Testis (tissue), 3 donors: Measurements from ENCODE around the gene EFNB2. TPM values are rescaled to one million over a fixed set of nuclear protein-coding genes. Genes with fewer than 3 reads are reported as not detected.

Source experiments
- DNase-seq: peaks from one replicate; pipeline ENCODE4 v3.0.0-alpha.2; 2019
- H3K27ac ChIP-seq, 2 donors: fragments of 200-600 bp; sonication (generic); one replicate each; pipeline ENCODE4 v1.5.1; 2019
- H3K27me3 ChIP-seq: fragments of 200-600 bp; sonication (generic); one replicate; pipeline ENCODE4 v1.5.1; 2019
- H3K36me3 ChIP-seq: fragments of 200-600 bp; sonication (generic); one replicate; pipeline ENCODE4 v1.5.1; 2017; ENCODE audit warnings: low read depth; ENCODE audit errors: missing control alignments
- H3K4me1 ChIP-seq: fragments of 200-600 bp; sonication (generic); one replicate; pipeline ENCODE4 v1.5.1; 2019
- H3K4me3 ChIP-seq, 2 donors: fragments of 200-600 bp; sonication (generic); one replicate each; pipeline ENCODE4 v1.5.1; 2017 to 2019
- H3K9me3 ChIP-seq: fragments of 200-600 bp; sonication (generic); one replicate; pipeline ENCODE4 v1.5.1; 2017
- CTCF ChIP-seq, 3 experiments: fragments of 450-650 bp in 2 of 3; fragments of 200-600 bp in 1 of 3; sonication (generic) in 1 of 3; IDR thresholded peaks; one replicate each; pipeline ENCODE4 v1.5.1; 2016 to 2019; ENCODE audit warnings: antibody characterized with exemption in 3 of 3, mild to moderate bottlenecking in 2 of 3, moderate library complexity in 1 of 3
- POLR2A ChIP-seq: fragments of 450-650 bp; IDR thresholded peaks from one replicate; pipeline ENCODE4 v1.6.1; 2017; ENCODE audit warnings: antibody characterized with exemption, mild to moderate bottlenecking, moderate library complexity
- WGBS, 2 donors: methylation state at CpG; one replicate each; pipeline ENCODE4 v1.1.5; 2018; 5-methylcytosine and 5-hydroxymethylcytosine counted together
- intact Hi-C: fragments of 100-400 bp; cut with DNase I; formaldehyde crosslinking; loops from one replicate; pipeline ENCODE4 v1.15.1; 2023; ENCODE audit warnings: low total_unique reads
- polyA plus RNA-seq: library from polyadenylated mRNA; stranded (reverse); fragments of 350-450 nt; fragmentation: Illumina TruSeq; extraction: RNeasy Lipid Tissue Mini Kit (QIAGEN cat#74804); gene quantifications from one replicate; pipeline ENCODE4 v1.2.3, GENCODE V29; 2014; ENCODE audit warnings: low read depth, low replicate concordance; ENCODE audit not compliant: insufficient read depth
- total RNA-seq, 2 donors: library from RNA; depleted of rRNA; stranded (reverse); fragments of >200 nt; gene quantifications; one replicate each; pipeline ENCODE4 v1.2.3, GENCODE V29; 2016

EFNB2 gene
- total and polyA plus RNA-seq, 3 donors from 2014 or later, result 17.4 to 37.7 (median 24.7) TPM

- intact Hi-C loops, result no loop called here
- WGBS, 2 donors, result 86 to 92% methylated on average over 11 of the region's 11 CpGs
Measured at GRCh38 chr13:106518512-106518911, 16.9 kb downstream of the EFNB2 start.

GRCh38 chr13:106517109-106517847, 18.2 kb downstream of the EFNB2 start:
- TF ChIP-seq POLR2A (no peak), CTCF (IDR thresholded peaks at IDR 0.05) (no peak)
- intact Hi-C loops, result no loop called here
- peaks cover 3% of the 10 kb centered on the region for H3K4me1 ChIP-seq
- no peaks in the 10 kb centered on the region for H3K9me3 ChIP-seq
- H3K27ac ChIP-seq, result no peak overlapping the region
- H3K36me3 ChIP-seq, result no peaks in the 10 kb centered on the region
- 89% methylated on average over 4 of the region's 4 CpGs for WGBS, 2 donors
- no peak for DNase-seq
- no peak overlapping the region for H3K4me3 ChIP-seq
- H3K27me3 ChIP-seq, result no peaks in the 10 kb centered on the region

More at GRCh38 chr13:106518512-106518911, 16.9 kb downstream of the EFNB2 start:
- Histone ChIP-seq H3K27me3 (no peaks in the 10 kb centered on the region), H3K9me3 (no peaks in the 10 kb centered on the region), H3K4me1 (peaks cover 3% of the 10 kb centered on the region), H3K27ac (no peak overlapping the region), H3K4me3 (no peak overlapping the region), H3K36me3 (no peaks in the 10 kb centered on the region)
- TF ChIP-seq CTCF (IDR thresholded peaks at IDR 0.05) (no peak), POLR2A (no peak)
- no peak for DNase-seq

GRCh38 chr13:106515635-106516254, 19.7 kb downstream of the EFNB2 start:
- no peak overlapping the region for H3K4me3 ChIP-seq

GRCh38 chr13:106514928-106515634, 20.4 kb downstream of the EFNB2 start:
- intact Hi-C loops, result no loop called here
- Histone ChIP-seq H3K36me3 (no peaks in the 10 kb centered on the region), H3K27me3 (no peaks in the 10 kb centered on the region), H3K4me3 (no peak overlapping the region), H3K27ac (no peak overlapping the region), H3K9me3 (no peaks in the 10 kb centered on the region), H3K4me1 (peaks cover 3% of the 10 kb centered on the region)
- no peak for DNase-seq
- 87 to 92% methylated on average over 15 of the region's 15 CpGs for WGBS, 2 donors
- TF ChIP-seq CTCF (IDR thresholded peaks at IDR 0.05) (no peak), POLR2A (no peak)

More at GRCh38 chr13:106515635-106516254, 19.7 kb downstream of the EFNB2 start:
- H3K36me3 ChIP-seq, result no peaks in the 10 kb centered on the region
- H3K27ac ChIP-seq, result no peak overlapping the region
- intact Hi-C loops, result no loop called here
- no peak for DNase-seq
- H3K27me3 ChIP-seq, result no peaks in the 10 kb centered on the region
- 92% methylated on average over 5 of the region's 5 CpGs for WGBS, 2 donors
- TF ChIP-seq CTCF (IDR thresholded peaks at IDR 0.05) (no peak), POLR2A (no peak)
- no peaks in the 10 kb centered on the region for H3K9me3 ChIP-seq
- peaks cover 3% of the 10 kb centered on the region for H3K4me1 ChIP-seq
